GM21423 (cell line): ENCODE data around the gene TDRD10.
A peak's percentile ranks its signal among the peaks of the same experiment; 100 is the strongest.

ENCODE experiments used
- ATAC-seq: cut with Tn5 transposase; IDR thresholded peaks from one replicate; pipeline ENCODE4 v1.9.1; 2021; ENCODE audit warnings: mild to moderate bottlenecking, moderate library complexity; ENCODE audit not compliant: unreplicated experiment

Gene TDRD10

DNA sequence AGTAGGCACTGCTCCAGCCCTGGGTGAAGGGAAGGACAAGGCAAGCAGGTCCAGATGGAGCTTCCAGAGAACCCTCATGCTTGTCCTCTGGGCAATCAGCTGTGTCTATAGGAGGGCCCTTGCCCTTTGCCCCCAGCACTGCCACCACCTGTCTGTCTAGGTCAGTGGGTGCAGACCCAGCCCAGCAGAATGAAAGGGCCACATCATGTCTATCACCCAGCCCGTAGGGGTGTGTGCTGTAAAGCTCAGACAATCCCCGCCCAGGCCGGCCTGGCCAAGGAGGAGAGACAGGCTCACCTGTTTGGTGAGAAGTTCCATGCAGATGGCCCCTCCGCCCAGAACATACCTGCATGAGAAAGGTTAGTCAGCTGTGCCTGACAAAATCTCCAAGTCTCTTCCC lies 49.5 kb downstream of the TDRD10 start:
- ATAC-seq = no peak

DNA sequence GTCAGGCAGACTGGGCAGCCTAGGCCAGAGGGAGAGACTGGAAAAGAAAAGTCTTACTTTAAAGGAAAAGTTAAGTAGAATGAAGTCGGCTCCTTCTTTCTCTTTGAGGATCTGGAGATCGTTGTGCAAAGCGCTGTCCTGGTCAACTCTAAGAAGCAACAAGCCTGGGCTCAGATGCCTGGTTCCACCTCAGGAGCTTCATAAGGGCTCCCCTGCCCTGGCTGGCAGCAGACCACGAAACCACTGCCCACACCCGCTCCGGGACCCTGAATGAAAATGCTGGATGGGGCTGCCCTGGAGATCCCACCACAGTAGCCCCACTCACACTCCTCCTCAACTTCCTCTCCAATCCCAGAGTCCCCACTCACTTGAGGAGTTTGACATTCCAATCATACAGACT lies 50.0 kb downstream of the TDRD10 start:
- no peak for ATAC-seq

DNA sequence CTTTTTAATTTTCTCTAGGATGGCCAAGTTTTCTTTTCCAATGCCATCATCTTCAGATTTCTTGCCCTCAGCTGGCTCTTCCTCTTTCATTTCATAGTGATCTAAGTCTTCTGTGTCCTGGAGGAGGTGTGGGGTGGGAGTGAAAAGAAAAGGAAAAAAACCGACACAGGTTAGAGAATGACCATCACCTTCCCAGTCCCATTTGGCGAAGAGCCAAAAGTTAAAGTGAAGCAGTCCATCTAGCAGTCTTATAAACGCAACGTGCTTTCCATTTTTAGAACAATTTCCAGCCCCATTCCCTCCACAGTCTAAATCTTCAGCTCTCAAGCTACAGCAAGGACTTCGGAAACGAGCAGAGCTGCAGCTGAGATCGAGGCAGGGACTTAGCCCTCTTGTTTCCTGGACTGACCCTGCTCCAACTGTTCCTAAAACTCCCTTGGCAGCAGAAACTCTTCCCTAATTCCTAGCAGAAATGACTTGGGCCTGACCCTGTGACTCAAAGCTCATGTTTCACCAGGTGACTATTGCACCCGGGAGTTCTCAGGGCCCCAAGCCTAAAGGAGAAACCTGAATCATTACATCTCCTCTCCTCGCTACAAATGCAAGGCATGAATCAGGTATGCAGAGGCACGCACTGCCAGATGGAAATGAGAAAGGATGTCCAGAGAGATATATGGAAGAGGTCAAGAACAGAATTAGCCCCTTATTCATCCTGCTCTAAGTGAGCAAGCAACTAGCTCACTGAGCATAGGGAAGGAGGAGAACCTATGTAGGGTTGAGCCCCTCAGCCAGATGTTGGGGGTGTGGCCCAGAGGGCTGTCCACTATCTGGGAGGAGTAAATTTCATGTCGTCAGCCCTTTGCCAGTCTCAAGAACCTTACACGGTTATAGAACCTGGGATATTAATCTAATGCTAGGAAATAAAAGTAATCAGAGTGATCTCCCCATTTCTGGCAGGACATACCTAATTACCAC lies 51.3 kb downstream of the TDRD10 start:
- ATAC-seq = no peak

DNA sequence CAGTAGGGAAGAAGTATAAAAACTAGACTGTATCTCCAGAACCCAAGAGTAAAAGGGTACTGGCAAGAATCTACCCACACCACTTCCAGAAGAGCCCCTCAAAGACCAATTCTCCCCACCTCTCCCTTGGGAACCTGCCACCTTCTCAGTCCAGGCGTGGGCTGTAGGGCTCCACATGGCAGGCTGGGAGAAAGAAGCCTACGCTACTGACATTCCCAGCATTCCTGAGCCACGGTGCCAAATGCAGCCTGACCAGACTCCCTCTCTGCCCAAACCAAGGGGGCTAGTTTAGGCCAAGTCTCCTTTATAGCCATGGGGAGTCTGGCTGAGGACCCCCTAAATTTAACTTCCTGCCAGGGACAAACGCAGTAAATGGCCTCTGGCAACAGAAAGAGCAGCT lies 54.4 kb downstream of the TDRD10 start:
- ATAC-seq = no peak

DNA sequence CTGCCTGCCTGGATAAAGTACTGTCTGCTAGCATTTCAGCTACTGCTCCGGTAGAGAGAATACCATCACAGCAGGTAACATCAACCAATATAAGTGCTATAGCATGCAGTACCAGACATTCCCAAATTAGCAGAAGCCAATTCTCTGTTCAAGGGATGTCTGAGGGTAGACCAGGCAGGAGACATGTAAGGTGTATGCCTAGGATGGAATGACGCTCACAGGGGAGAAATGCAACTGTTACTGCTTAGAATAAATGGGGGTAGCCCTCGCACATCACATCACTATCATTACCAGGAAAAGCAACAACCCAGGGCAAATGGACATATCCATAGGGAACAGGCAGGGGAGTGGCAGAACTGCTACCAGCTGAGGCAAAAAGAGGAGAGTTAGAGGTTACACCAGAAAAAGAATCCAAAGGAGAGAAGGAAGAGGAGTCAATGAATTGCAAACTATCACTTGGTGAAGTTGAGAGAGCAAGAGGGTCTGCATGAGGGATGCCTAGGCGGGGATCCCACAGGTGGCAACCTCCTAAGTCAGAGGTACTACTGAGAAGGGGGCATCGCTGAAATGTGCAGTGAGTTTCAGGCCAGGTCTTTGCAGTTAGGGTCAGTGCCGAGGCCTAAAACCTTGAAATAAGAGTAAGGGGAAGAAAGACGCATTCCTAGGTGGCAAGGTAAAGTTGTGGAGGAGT lies 55.4 kb downstream of the TDRD10 start:
- no peak for ATAC-seq

DNA sequence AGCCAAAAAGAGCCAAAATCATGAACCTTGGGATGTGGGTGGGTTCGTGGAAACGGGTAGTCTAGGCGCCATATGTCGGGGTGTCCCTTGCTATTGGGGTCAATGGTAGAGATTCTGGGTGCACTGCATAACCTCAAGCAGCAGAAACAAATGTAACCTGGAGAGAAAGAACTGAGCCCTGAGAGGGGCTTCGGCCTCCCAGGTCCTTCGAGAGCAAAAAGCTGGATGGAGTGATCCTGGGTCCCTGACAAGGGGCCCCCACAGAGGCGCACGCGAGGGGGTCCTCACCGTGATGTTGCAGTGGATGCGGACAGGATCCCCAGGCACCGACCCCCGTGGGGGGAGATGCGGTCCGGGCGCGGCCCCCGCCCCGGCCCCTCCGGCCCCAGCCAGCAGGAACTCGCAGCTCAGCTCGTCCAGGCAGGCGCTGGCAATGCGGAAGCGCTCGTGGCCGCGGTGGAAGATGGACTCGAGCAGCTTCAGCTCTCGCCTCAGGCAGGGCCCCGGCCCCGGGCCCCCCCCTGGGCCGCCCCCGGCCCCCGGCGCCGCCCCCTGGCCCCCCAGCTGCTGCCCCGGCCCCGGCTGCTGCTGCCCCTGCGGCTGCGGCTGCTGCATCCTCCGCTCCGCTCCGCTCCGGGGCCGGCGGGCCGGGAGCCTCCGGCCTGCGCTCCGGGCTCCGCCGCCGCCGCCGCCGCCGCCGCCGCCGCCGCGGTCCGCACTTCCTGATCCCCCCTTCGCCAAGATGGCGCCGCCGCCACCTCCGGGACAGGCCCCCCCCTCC lies 56.1 kb downstream of the TDRD10 start, which contains the start of gene UBE2Q1:
Gene UBE2Q1, minus strand, starts transcription at position 724 of the 781 bp plus-strand sequence. Its CDS starts 109 bp downstream, at position 615.
- peak; percentile 12 for ATAC-seq

DNA sequence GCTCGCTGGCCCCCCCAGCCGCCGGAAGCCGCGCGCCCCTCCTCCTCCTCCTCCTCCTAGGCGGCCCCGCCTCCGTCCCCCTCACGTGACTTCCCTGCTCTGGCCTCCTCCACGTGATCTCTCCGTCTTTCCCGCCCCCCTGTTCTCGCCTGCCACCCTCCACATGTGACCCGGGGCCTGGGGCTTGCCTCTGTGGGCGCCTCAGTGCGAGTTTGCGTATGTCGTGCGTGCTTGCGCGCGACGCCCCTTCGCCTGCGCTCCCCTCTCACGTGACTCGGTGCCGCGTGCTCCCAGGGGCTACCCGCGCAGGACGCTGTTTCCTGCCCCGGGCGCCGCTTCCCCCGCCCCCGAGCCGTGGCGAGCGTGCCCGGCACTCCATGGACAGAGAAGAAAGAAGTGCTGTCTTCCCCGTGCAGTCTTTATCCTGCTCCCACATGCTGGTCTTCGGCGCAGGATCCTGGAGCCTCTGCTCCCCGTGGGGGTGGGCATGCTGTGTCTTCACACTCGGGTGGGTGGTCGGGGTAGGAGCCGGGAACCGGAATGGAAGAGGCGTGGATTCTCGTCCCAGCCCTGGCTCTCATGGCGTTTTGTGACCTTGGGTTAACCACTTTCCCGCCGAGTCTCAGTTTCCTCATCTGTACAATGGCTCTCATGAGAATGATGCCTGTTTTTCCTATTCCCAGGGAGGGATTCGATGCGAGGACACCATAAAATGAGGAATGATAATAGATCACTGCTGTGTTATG lies 56.9 kb downstream of the TDRD10 start:
- ATAC-seq = peak; percentile 90

DNA sequence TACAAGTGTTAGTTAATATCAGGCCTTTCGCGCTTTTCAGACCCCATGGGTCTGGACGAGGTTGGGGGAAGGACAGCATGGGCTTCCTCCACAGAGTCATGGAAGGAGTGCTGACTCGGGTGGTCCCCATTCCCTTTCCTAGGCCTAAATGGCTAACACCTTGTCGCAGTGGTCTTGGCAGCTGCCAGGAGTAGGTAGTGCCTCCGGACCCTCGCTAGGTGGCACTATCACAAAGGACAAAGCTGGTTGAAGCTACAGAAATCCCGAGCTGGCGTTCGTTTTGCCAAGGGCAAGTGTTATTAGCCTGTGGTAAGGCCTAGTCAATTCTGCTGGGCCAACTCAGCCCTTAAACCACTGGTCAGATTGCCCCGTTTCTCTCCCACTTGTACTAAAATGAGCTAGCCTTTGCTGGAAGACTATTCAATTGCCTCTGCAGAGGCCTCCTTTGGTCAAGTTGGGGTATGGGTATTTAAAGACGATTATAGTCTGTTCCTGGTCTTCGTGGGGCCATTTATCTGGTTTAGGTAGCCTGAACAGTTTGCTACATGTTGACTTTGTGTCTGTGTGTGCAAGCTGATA lies 57.5 kb downstream of the TDRD10 start:
- peak; percentile 40 for ATAC-seq

DNA sequence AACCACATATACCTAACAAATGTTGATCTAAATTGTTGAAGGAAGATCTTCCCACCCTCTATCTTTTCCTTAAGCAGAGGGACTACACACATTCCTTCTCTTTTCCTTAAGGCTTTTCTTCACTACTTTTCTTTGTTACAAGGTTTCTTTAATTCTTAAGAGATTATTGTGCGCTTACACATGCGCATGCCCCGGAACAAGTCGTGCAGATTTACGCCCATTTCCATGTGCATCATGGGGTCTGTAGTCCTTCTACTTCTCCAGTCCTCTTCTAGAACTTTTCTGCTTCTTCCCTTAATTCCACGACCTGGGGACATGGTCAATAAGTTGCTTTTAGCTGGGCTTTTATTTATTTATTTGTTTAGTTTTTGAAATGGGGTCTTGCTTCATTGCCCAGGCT lies 63.9 kb downstream of the TDRD10 start:
- no peak for ATAC-seq

DNA sequence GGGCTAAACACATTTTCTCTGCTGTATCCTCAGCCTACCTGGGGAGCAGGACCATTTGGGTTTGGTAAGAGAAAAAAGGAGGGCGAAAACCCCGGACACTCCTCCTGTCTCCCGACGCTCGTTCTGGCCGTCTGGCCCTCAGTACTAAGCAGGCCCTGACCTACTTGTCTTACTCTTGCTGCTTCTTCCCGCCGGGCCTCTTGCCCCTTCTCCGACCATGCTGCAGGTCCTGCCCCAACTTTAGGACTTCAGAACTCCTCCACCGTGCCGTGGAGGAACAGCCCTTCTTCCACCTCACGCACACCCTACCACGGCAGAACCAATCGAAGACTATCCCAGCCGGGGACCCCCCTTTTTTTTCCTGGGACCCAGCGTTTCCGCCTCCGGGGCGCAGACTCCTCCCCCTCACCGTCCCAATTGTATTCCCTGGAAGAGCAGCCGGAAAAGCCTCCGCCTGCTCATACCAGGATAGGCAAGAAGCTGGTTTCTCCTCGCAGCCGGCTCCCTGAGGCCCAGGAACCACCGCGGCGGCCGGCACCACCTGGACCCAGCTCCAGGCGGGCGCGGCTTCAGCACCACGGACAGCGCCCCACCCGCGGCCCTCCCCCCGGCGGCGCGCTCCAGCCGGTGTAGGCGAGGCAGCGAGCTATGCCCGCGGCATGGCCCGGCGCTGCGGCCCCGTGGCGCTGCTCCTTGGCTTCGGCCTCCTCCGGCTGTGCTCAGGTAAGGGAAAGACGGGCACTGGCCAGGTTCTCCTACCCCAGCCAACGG lies 65.6 kb downstream of the TDRD10 start, which contains the start of gene CHRNB2:
Gene CHRNB2, plus strand, starts transcription at position 393 of the 771 bp plus-strand sequence. Its CDS starts 267 bp downstream, at position 660.
- ATAC-seq = peak; percentile 46

DNA sequence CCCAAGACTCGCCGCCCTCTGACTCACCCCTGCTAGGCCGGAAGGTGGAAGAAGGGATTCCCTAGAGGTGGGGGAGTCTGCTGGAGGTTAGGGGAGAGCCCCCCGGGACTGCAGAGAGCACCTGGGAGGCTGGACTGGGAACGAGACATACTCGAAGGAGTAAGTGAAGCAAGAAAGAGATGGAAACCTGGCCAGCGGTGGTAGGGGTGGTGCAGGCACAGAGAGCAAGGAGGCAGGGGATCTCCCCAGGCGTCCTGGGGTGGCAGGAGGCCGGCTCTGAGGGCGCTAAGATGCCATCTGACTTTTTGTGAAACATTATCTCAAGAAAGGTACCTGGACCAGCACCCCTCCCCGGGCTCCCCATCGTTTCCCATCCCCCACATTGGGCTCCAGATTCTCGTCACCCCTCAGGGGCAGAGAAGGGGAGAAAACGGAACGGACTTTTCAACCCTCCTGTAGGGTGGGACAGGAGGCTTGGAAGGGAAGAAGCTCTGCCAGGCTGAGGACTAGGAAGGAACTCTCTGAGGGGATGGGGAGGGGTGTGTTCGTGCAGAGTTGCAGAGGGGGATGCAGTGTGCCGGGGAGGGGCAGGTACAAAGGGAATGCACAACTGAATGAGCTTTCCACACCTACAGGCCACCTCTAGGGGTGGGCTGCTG lies 66.3 kb downstream of the TDRD10 start:
- ATAC-seq = no peak

DNA sequence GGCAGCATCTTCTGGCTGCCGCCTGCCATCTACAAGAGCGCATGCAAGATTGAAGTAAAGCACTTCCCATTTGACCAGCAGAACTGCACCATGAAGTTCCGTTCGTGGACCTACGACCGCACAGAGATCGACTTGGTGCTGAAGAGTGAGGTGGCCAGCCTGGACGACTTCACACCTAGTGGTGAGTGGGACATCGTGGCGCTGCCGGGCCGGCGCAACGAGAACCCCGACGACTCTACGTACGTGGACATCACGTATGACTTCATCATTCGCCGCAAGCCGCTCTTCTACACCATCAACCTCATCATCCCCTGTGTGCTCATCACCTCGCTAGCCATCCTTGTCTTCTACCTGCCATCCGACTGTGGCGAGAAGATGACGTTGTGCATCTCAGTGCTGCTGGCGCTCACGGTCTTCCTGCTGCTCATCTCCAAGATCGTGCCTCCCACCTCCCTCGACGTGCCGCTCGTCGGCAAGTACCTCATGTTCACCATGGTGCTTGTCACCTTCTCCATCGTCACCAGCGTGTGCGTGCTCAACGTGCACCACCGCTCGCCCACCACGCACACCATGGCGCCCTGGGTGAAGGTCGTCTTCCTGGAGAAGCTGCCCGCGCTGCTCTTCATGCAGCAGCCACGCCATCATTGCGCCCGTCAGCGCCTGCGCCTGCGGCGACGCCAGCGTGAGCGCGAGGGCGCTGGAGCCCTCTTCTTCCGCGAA lies 69.4 kb downstream of the TDRD10 start:
- ATAC-seq = no peak

DNA sequence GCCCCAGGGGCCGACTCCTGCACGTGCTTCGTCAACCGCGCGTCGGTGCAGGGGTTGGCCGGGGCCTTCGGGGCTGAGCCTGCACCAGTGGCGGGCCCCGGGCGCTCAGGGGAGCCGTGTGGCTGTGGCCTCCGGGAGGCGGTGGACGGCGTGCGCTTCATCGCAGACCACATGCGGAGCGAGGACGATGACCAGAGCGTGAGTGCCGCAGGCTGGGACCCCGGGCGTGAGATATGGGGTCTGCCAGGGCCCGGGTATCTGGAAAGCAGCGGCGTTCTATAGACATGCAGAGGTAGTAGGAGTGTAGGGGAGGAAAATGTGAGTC lies 69.9 kb downstream of the TDRD10 start:
- ATAC-seq = no peak

DNA sequence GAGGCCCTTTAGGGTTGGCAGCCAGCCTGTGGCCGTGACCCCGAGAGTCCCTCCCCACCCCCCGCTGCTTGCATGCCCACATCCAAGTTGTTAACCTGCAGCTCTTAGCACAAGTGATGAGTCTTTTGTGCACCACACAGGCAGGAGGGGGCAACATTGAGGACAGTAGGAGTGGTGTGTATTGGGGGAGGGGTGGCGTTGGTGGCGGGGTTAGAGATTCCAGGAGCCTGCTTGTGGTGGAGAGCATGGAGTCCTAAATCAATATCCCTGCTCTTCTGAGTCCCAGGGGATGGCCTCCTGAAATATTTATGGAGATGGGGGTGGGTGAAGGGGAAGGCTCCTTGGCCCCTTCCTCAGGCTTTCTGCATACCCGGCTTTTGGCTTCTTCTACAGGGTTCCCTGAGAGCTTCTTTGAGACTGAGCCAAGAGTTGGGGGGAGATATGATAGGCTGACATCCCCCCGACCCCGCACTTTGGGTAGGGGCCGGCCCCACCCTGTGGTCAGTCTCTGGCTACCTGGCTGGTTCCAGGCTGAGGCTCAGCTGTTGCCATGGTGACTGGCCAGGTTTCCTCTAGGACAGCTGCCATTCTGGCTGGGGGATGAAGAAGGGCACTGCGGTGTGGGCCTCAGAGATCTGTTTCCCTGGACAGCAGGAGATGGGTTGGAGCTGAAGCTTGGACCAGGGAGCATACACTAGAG lies 70.6 kb downstream of the TDRD10 start:
- no peak for ATAC-seq

DNA sequence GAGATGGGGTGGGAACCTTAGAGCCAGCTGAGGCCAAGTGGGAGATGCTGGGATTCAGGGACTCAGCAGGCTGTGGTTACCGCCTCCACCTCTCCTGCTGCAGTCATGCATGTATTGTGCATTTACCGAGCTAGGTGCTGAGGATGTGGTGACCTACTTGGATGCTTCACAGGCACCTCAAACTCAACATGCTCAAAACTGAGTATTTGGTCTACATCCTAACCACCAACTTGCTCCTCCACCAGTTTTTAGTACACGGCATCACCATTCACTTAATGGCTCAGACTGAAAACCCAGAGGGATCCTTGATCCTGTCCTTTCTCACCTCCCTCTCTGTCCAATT lies 71.1 kb downstream of the TDRD10 start:
- no peak for ATAC-seq

DNA sequence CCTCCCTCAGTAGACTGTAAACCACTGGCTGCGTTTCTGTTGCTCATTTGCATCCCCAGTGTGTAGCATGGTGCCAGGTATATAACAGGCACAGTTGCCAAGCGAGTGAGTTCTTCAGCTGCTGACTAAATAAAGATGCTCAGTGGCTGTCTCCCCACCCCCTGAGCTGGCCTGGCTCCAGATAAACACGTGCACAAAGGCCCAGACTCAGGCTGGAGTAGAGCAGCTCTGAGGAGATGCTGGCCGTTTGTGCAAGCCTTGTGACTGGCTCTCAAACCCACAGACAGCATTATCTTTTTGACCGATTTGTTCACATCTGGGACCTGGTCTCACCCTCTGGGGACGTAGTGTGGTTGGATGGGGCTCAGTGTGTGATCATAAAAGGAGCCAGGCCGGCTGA lies 72.7 kb downstream of the TDRD10 start:
- ATAC-seq = no peak

DNA sequence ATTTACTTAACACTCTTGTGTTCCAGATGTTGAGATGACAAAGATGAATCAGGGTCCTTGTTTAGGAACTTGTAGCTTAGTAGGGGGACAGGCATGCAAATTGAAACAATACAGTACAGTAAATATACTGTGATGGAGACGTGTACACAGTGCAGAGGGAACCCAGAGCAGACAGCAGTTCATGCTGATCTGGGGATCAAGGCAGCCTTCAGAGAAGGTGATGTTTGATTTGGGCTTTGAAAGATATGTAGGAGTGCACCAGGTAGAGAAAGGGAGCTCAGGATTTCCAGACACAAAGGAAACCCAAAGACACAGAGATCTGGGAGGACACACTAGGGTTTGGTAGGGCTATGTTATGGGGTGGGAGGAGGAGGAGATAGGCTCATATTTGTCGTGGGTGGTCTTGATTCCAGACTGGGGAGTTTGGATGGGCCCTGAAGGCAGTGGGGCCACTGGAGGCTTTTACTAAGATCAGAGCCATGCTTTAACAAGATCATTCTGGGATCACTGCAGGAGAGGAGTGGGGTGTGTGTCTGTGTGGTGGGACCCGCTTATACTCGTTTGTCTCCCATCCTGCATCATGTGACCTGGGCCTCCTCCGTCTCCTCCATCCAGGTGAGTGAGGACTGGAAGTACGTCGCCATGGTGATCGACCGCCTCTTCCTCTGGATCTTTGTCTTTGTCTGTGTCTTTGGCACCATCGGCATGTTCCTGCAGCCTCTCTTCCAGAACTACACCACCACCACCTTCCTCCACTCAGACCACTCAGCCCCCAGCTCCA lies 73.3 kb downstream of the TDRD10 start:
- no peak for ATAC-seq
